ENCODE measurements around the gene MKNK2. TPM values are rescaled to one million over a fixed set of nuclear protein-coding genes. Genes with fewer than 3 reads are reported as not detected.

The MKNK2 gene
- total RNA-seq, 2 experiments from 2014 or later, result 155 to 157 TPM

DNA sequence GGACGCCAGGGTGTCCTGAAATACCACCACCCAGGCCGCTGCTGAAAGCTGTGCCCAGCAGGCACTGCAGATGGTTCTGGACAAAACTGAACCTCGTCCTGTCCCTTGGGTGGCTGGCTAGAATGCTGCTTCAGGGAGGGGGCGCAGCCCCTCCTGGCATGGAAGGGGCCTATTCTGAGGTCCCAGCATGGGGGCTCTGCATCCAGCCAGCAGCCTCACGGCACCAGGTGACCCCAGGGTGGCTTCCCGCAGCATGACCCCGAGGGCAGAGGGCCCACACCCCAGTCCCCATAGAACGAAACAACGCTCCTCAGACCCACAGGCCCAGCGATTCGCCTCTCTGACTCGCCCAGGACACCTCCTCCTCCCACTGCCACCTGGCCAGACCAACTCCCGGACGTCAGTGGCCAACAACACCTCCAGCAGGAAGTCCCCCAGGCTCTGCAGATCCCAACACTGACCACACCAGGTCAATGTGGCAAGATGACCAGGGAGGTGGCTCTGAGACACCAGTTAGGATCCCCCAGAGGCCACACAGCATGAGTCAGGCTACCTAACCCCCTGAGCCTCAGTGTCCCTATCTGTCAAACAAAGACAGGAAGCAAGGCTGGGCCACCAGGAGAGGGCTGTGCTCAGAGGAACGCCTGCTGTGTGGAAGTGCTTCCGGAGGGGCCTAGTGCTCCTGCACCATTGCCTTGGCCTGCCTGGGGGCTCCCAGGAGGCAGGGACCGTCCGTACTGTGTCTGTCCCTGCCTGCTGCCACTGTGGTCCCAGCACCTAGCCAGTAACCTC is 6.1 kb downstream of the MKNK2 start:
- H3K27ac Mint-ChIP-seq, result peak overlapping the region; percentile 71
- H3K4me1 Mint-ChIP-seq (ENCODE audit: low read depth), result peaks cover 50% of the 10 kb centered on the region
- H3K27me3 Mint-ChIP-seq (ENCODE audit: low read depth), result no peaks in the 10 kb centered on the region
- H3K36me3 Mint-ChIP-seq (ENCODE audit: low read depth), result peaks cover 16% of the 10 kb centered on the region
- DNase-seq, result no peak
- intact Hi-C loops (cut with micrococcal nuclease), result no loop called here
- H3K9me3 Mint-ChIP-seq, result no peaks in the 10 kb centered on the region
- CTCF ChIA-PET, result interaction anchor here (1.9 kb wide), 1 partner anchor 12 kb away, joined by 4 read pairs; no protein-coding TSS in a partner anchor
- no peak overlapping the region for H3K4me3 Mint-ChIP-seq

DNA sequence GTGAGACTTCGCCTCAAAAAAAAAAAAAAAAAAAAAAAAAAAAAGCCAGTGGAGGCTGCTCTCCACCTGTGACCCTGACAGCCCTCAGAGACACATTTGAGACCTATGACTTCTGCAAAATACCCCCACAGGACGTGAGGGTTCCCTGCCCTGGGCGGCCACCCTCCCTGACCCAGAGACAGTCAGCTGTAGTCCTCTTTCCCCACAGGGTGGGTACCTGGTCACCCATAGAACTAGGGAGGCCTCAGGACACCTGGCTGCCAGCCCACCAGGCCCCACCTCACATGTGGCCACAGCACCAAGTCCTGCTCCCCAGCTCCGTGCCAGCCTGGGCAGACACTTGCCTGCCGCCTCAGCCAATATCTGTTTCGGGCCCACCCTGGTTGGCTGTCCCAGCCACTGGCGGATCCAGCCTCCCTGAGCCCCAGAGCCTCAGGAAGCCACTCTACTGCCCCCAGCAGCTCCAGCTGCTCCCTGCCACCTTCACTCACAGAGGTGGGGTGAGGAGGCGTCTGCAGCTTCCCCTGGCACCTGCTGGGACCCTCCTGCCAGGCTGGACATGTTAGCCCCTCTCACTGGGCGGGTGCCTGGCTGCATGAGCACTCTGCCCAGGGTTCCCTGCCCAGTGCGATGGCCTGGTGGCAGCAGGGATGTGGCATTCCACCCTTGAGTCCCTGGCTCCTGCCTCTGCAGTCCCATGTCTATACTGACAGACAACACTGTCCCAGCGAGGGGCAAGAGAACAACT is 6.9 kb downstream of the MKNK2 start:
- CTCF ChIA-PET, result interaction anchor here (1.3 to 2.3 kb wide), 3 partner anchors 8 to 44 kb away, joined by 3 to 10 read pairs (median 4); no protein-coding TSS in a partner anchor
- Mint-ChIP-seq H3K36me3 (ENCODE audit: low read depth) (peaks cover 16% of the 10 kb centered on the region), H3K9me3 (no peaks in the 10 kb centered on the region), H3K27me3 (ENCODE audit: low read depth) (no peaks in the 10 kb centered on the region), H3K4me3 (no peak overlapping the region), H3K4me1 (ENCODE audit: low read depth) (peaks cover 45% of the 10 kb centered on the region), H3K27ac (no peak overlapping the region)
- intact Hi-C loops (cut with micrococcal nuclease), result no loop called here
- no peak for DNase-seq

DNA sequence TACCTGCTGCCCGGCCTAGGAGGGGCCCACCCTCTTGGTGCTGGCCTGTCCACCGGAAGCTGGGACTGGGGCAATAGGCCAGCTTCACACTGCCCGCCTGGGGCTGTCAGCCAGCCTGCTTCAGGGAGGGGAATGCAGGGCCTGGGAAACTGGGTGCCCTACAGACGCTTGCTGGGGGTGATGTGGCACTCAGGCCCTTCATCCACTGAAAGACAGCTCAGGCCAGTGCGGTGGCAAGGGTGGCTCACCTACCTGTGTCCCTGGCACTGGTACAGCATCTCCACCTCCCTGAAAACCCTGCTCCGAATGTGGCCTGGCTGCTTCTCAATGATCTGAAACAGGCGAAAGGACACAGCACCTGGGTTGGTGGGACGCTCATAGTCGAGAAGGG is 7.8 kb downstream of the MKNK2 start:
- H3K27me3 Mint-ChIP-seq (ENCODE audit: low read depth), result no peaks in the 10 kb centered on the region
- DNase-seq, result no peak
- intact Hi-C loops (cut with micrococcal nuclease), result no loop called here
- H3K9me3 Mint-ChIP-seq, result no peaks in the 10 kb centered on the region
- H3K36me3 Mint-ChIP-seq (ENCODE audit: low read depth), result peaks cover 15% of the 10 kb centered on the region
- H3K4me3 Mint-ChIP-seq, result peak overlapping the region; percentile 52
- CTCF ChIA-PET, result interaction anchor here (1.3 to 2.3 kb wide), 4 partner anchors 9 to 44 kb away, joined by 3 to 10 read pairs (median 6); no protein-coding TSS in a partner anchor
- peak overlapping the region; percentile 83 for H3K27ac Mint-ChIP-seq
- H3K4me1 Mint-ChIP-seq (ENCODE audit: low read depth), result peaks cover 39% of the 10 kb centered on the region

DNA sequence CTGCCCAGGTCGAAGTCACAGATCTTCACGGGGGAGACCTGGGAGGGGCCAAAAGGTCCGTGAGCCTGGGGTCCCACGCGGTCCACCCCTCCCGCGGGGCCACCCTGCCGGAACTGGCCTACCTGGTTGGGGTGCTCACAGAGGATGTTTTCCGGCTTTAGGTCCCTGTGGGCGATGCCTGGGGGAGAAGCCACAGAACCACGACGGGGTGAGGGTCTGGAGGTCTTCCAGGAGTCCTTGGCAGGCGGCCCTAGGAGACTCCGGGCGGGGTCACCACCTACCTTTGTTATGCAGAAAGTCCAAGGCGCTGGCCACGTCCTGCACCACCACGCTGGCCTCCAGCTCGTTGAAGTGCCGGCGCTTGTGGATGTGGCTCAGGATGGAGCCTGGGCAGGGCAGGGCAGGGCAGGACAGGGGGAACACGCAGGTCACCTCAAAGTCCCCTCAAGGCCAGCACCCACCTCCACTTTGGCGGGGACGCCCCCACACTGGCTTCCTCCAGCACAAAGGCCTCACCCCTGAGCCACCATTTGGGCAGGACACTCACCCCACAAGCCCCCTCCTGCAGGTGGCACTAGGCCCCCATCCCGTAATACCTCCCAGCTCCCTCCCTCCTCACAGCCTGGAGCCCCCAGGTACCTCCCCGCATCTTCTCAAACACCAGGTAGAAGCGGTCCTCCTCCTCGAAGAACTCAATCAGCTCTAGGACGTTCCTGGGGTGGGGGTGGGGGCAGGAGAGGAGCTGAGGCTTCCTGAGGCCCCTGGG is 8.4 kb downstream of the MKNK2 start:
- Mint-ChIP-seq H3K36me3 (ENCODE audit: low read depth) (peaks cover 17% of the 10 kb centered on the region), H3K27ac (peak overlapping the region; percentile 83), H3K27me3 (ENCODE audit: low read depth) (no peaks in the 10 kb centered on the region), H3K4me1 (ENCODE audit: low read depth) (peaks cover 34% of the 10 kb centered on the region), H3K9me3 (no peaks in the 10 kb centered on the region), H3K4me3 (peak overlapping the region; percentile 71)
- intact Hi-C loops (cut with micrococcal nuclease), result loop anchor here (1.0 kb wide), 5 partner anchors 9 to 285 kb away; partner anchors contain the start of genes IZUMO4, MKNK2, MOB3A and PLEKHJ1
- CTCF ChIA-PET, result interaction anchor here (0.8 to 2.3 kb wide), 4 partner anchors 9 to 112 kb away, joined by 3 to 10 read pairs (median 6); no protein-coding TSS in a partner anchor
- no peak for DNase-seq

- Mint-ChIP-seq H3K27ac (peak overlapping the region; percentile 92), H3K4me3 (peak overlapping the region; percentile 81), H3K27me3 (ENCODE audit: low read depth) (no peaks in the 10 kb centered on the region), H3K4me1 (ENCODE audit: low read depth) (peaks cover 31% of the 10 kb centered on the region), H3K36me3 (ENCODE audit: low read depth) (peaks cover 17% of the 10 kb centered on the region), H3K9me3 (no peaks in the 10 kb centered on the region)
- CTCF ChIA-PET, result interaction anchor here (0.8 to 2.3 kb wide), 4 partner anchors 9 to 112 kb away, joined by 3 to 10 read pairs (median 6); no protein-coding TSS in a partner anchor
- peak; percentile 99 for DNase-seq
- intact Hi-C loops (cut with micrococcal nuclease), result loop anchor here (1.0 kb wide), 5 partner anchors 9 to 285 kb away; partner anchors contain the start of genes IZUMO4, MKNK2, MOB3A and PLEKHJ1
These were observed 9.2 kb downstream of the MKNK2 start for GRCh38 chr19:2041683-2042484.

DNA sequence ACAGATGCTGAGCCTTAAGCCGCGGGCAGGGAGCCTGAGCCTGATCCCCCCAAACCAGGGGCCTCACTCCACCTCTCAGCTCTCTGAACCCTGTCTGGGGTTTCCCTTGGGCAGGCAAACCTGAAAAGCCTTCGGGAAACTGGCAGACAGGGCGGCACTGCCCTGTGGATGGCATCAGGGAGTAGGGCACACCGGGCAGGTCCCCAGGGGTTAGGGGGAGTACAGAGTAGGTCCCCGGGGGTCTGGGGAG is 9.7 kb downstream of the MKNK2 start:
- no peaks in the 10 kb centered on the region for H3K9me3 Mint-ChIP-seq
- no peak for DNase-seq
- H3K27me3 Mint-ChIP-seq (ENCODE audit: low read depth), result no peaks in the 10 kb centered on the region
- peaks cover 15% of the 10 kb centered on the region for H3K36me3 Mint-ChIP-seq (ENCODE audit: low read depth)
- intact Hi-C loops (cut with micrococcal nuclease), result no loop called here
- peak overlapping the region; percentile 92 for H3K27ac Mint-ChIP-seq
- H3K4me1 Mint-ChIP-seq (ENCODE audit: low read depth), result peaks cover 28% of the 10 kb centered on the region
- H3K4me3 Mint-ChIP-seq, result peak overlapping the region; percentile 81
- CTCF ChIA-PET, result interaction anchor here (0.8 to 1.6 kb wide), 2 partner anchors 9 to 23 kb away, joined by 3 to 9 read pairs; no protein-coding TSS in a partner anchor

GRCh38 chr19:2040647-2041432 is 10.2 kb downstream of the MKNK2 start:
- peaks cover 28% of the 10 kb centered on the region for H3K4me1 Mint-ChIP-seq (ENCODE audit: low read depth)
- CTCF ChIA-PET, result interaction anchor here (0.8 to 1.6 kb wide), 2 partner anchors 8 to 22 kb away, joined by 3 to 9 read pairs; no protein-coding TSS in a partner anchor
- H3K36me3 Mint-ChIP-seq (ENCODE audit: low read depth), result peaks cover 15% of the 10 kb centered on the region
- no peak for DNase-seq
- H3K27ac Mint-ChIP-seq, result peak overlapping the region; percentile 92
- peaks cover 5% of the 10 kb centered on the region for H3K9me3 Mint-ChIP-seq
- H3K4me3 Mint-ChIP-seq, result peak overlapping the region; percentile 81
- intact Hi-C loops (cut with micrococcal nuclease), result no loop called here
- H3K27me3 Mint-ChIP-seq (ENCODE audit: low read depth), result no peaks in the 10 kb centered on the region

DNA sequence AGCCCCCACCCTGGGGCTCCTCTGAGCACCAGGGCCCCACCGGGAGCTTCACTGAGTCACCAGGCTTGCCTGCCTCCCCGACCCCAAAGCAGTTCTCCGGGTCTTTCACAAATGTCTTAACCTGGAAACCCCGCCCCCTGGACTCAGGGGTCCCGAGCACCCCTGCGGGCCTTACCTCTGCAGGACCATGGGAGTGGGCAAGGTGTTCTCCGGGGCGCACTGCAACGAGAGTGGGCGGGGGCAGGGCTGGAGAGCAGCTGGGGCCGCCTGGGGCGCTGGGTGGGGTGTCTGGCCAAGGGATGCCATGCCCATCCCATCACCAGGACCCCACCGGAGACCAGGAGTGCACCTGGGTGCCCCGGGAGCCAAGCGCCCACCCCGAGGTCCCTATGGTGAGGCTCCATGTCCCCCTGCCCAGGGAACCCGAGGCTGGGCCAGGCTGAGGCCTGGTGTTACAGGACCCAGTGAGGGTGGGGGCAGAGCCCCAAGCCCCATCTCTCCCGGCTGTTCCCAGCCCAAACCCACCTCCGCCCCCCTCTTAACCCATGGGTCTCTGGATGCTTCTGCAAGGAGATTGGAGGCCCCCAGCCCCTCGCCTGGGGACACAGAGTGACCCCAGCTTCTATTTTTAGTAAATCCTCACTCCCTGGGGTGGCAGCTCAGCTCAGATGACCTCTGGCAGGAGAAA is 10.9 kb downstream of the MKNK2 start:
- H3K27ac Mint-ChIP-seq, result peak overlapping the region; percentile 63
- intact Hi-C loops (cut with micrococcal nuclease), result no loop called here
- no peaks in the 10 kb centered on the region for H3K27me3 Mint-ChIP-seq (ENCODE audit: low read depth)
- peaks cover 15% of the 10 kb centered on the region for H3K36me3 Mint-ChIP-seq (ENCODE audit: low read depth)
- CTCF ChIA-PET, result interaction anchor here (0.6 to 1.6 kb wide), 2 partner anchors 8 to 35 kb away, joined by 3 read pairs; no protein-coding TSS in a partner anchor
- peak overlapping the region; percentile 81 for H3K4me3 Mint-ChIP-seq
- H3K4me1 Mint-ChIP-seq (ENCODE audit: low read depth), result peaks cover 31% of the 10 kb centered on the region
- peaks cover 8% of the 10 kb centered on the region for H3K9me3 Mint-ChIP-seq
- DNase-seq, result no peak

GRCh38 chr19:2039089-2039958 is 11.7 kb downstream of the MKNK2 start:
- H3K27me3 Mint-ChIP-seq (ENCODE audit: low read depth), result no peaks in the 10 kb centered on the region
- peaks cover 15% of the 10 kb centered on the region for H3K36me3 Mint-ChIP-seq (ENCODE audit: low read depth)
- H3K9me3 Mint-ChIP-seq, result peaks cover 10% of the 10 kb centered on the region
- intact Hi-C loops (cut with micrococcal nuclease), result no loop called here
- peak overlapping the region; percentile 24 for H3K27ac Mint-ChIP-seq
- CTCF ChIA-PET, result interaction anchor here (0.6 kb wide), 2 partner anchors 36 to 110 kb away, joined by 3 to 5 read pairs; no protein-coding TSS in a partner anchor
- DNase-seq, result no peak
- H3K4me1 Mint-ChIP-seq (ENCODE audit: low read depth), result peaks cover 33% of the 10 kb centered on the region
- H3K4me3 Mint-ChIP-seq, result peak overlapping the region; percentile 21
